Measurements from ENCODE around the gene XIAP.

The XIAP gene

DNA sequence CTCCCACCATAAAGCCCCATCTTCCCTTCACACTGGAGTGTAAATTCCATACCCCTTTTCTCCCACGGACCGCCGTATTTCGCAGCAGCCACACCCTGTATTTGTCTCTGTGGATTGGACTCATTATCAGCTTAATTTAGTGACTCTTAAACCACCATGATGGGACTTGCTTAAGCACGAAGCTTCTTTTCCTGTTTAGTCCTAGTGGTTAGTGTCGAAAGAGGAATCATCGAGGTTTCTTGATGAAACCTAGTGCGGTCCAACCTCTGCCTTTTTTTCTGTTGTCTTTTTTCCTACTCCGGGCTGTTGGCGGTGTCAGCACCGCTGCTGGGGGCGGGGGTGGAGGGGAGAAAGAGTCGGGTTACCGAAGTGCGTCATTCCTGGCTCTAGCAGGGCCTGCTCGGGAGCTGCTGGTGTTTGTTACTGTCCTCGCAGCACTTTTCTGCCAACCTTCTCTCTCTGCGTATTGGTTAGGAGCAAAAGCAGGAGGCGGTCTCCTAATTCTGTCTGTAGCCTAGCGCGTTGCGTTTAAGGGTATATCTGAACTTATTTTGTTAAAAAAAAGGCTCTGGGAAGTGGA is 103.0 kb downstream of the XIAP start:
- TF ChIP-seq, protein P1, sequence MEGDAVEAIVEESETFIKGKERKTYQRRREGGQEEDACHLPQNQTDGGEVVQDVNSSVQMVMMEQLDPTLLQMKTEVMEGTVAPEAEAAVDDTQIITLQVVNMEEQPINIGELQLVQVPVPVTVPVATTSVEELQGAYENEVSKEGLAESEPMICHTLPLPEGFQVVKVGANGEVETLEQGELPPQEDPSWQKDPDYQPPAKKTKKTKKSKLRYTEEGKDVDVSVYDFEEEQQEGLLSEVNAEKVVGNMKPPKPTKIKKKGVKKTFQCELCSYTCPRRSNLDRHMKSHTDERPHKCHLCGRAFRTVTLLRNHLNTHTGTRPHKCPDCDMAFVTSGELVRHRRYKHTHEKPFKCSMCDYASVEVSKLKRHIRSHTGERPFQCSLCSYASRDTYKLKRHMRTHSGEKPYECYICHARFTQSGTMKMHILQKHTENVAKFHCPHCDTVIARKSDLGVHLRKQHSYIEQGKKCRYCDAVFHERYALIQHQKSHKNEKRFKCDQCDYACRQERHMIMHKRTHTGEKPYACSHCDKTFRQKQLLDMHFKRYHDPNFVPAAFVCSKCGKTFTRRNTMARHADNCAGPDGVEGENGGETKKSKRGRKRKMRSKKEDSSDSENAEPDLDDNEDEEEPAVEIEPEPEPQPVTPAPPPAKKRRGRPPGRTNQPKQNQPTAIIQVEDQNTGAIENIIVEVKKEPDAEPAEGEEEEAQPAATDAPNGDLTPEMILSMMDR (IDR thresholded peaks at IDR 0.05; ENCODE audit: borderline replicate concordance, control extremely low read depth, extremely low read depth, insufficient read depth, missing control alignments): no peak
- in situ Hi-C loops (cut with MboI; ENCODE audit: low sequenced_read_pairs, unreplicated experiment): no loop called here
- DNase-seq (ENCODE audit: low spot score): peak; percentile 65
